GM19351 (cell line): ENCODE data around the gene ARHGAP26.

Experiments used
- ATAC-seq: cut with Tn5 transposase; IDR thresholded peaks from one replicate; pipeline ENCODE4 v1.9.1; 2021; ENCODE audit warnings: mild to moderate bottlenecking, moderate library complexity; ENCODE audit not compliant: unreplicated experiment

Gene ARHGAP26

GRCh38 chr5:142769793-142770649, at the start of gene ARHGAP26:
TSS of gene ARHGAP26 (plus strand) at chr5:142770377. CDS start at chr5:142770762, 385 bp downstream.
- peak; percentile 93 for ATAC-seq

- ATAC-seq: no peak
Measured at GRCh38 chr5:142720641-142721271, 49.4 kb upstream of the ARHGAP26 start.

GRCh38 chr5:142722146-142722545, 48.0 kb upstream of the ARHGAP26 start:
- no peak for ATAC-seq

- no peak for ATAC-seq
Measured at GRCh38 chr5:142722896-142723295, 47.3 kb upstream of the ARHGAP26 start.

GRCh38 chr5:142724821-142725220, 45.4 kb upstream of the ARHGAP26 start:
- ATAC-seq: no peak

GRCh38 chr5:142725231-142726187, 44.7 kb upstream of the ARHGAP26 start:
- ATAC-seq: no peak

GRCh38 chr5:142726188-142726731, 43.9 kb upstream of the ARHGAP26 start:
- ATAC-seq: no peak

- no peak for ATAC-seq
Measured at GRCh38 chr5:142727735-142728047, 42.5 kb upstream of the ARHGAP26 start.

- no peak for ATAC-seq
Measured at GRCh38 chr5:142735323-142736246, 34.6 kb upstream of the ARHGAP26 start.

- no peak for ATAC-seq
Measured at GRCh38 chr5:142736247-142736632, 33.9 kb upstream of the ARHGAP26 start.

GRCh38 chr5:142737179-142737578, 33.0 kb upstream of the ARHGAP26 start:
- ATAC-seq: peak; percentile 43

GRCh38 chr5:142740474-142741242, 29.5 kb upstream of the ARHGAP26 start:
- ATAC-seq: no peak

- ATAC-seq: no peak
Measured at GRCh38 chr5:142743592-142744441, 26.4 kb upstream of the ARHGAP26 start.

GRCh38 chr5:142745268-142745667, 24.9 kb upstream of the ARHGAP26 start:
- no peak for ATAC-seq

- no peak for ATAC-seq
Measured at GRCh38 chr5:142746532-142747433, 23.4 kb upstream of the ARHGAP26 start.

GRCh38 chr5:142748132-142748531, 22.0 kb upstream of the ARHGAP26 start:
- no peak for ATAC-seq

GRCh38 chr5:142748568-142749249, 21.5 kb upstream of the ARHGAP26 start:
- ATAC-seq: peak; percentile 56
